OCI-LY3 (cell line): ENCODE results near the gene C4A.

Experiments
- EZH2phosphoT487 ChIP-seq: fragments of 200-600 bp; shearing (Covaris generic); IDR thresholded peaks from 2 replicates; pipeline ENCODE4 v1.6.1; 2018; ENCODE audit warnings: antibody characterized with exemption, mixed run types, low read depth
- TF ChIP-seq, protein P1 (sequence below): fragments of 200-600, 300-600 bp; sonication (generic); IDR thresholded peaks from 2 replicates; pipeline ENCODE4 v1.5.1; 2014; ENCODE audit warnings: antibody characterized with exemption, low read length, low read depth

DNA sequence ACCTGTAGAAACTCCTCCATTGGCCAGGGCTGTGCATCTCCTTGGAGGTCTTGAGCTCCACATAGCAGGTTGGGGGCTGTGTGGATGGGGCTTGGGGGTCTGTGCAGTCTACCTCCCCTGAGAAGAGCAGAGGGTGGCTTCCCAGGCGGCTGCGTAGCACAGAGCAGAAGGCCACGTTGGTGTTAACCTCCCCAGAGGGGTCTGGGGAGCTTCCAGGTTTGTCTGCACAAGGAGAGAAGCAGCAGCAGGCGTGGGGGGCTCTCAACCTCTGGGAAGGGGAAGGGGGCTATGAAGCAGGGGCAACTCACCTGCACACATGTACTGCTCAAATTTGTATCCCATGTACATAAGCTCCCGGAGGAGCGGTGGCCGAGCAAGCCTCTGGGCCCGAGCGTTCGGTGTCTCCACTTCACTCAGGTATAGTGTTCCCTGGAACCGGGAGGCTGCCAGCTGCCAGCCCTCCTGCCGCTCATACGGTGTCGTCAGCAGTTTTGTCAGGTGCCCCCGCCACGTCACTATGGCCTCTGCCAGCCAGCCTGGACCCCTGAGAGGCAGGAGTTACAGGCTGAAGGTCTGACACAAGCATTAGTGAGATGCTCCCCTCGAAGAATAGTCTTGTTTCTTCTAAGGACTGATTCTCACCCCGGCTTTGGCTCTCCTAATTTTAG lies 11.1 kb upstream of the C4A start:
- TF ChIP-seq, protein P1, sequence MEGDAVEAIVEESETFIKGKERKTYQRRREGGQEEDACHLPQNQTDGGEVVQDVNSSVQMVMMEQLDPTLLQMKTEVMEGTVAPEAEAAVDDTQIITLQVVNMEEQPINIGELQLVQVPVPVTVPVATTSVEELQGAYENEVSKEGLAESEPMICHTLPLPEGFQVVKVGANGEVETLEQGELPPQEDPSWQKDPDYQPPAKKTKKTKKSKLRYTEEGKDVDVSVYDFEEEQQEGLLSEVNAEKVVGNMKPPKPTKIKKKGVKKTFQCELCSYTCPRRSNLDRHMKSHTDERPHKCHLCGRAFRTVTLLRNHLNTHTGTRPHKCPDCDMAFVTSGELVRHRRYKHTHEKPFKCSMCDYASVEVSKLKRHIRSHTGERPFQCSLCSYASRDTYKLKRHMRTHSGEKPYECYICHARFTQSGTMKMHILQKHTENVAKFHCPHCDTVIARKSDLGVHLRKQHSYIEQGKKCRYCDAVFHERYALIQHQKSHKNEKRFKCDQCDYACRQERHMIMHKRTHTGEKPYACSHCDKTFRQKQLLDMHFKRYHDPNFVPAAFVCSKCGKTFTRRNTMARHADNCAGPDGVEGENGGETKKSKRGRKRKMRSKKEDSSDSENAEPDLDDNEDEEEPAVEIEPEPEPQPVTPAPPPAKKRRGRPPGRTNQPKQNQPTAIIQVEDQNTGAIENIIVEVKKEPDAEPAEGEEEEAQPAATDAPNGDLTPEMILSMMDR: no peak
- no peak for TF ChIP-seq EZH2phosphoT487
